Activated CD4-positive, alpha-beta memory T cell treated with anti-CD3 and anti-CD28 coated beads, Interleukin-2, amount 10 ng/mL, durations not matched to agents 7 days and 5 days (primary cell): ENCODE data around the gene EIF4B. TPM values are rescaled to one million over a fixed set of nuclear protein-coding genes. Genes with fewer than 3 reads are reported as not detected.

Experiments used
- CTCF ChIA-PET: fragments of 350-600 bp; sonication (Branson Sonifier 250); formaldehyde crosslinking; loops from one replicate; lab custom pipeline; 2021; ENCODE audit warnings: antibody characterized with exemption, inconsistent platforms; lab: Charles Lee
- POLR2A ChIA-PET: fragments of 350-600 bp; sonication (Branson Sonifier 250); formaldehyde crosslinking; loops from one replicate; lab custom pipeline; 2021; ENCODE audit warnings: antibody characterized with exemption; lab: Charles Lee
- DNase-seq: peaks from one replicate; pipeline ENCODE4 v3.0.0-alpha.2; 2020
- H3K27ac Mint-ChIP-seq: one replicate; pipeline ENCODE4 v1.8.0; 2021; ENCODE audit warnings: mild to moderate bottlenecking, mixed read lengths
- H3K27me3 Mint-ChIP-seq: one replicate; pipeline ENCODE4 v1.8.0; 2021; ENCODE audit warnings: mixed read lengths
- H3K36me3 Mint-ChIP-seq: one replicate; pipeline ENCODE4 v1.8.0; 2021; ENCODE audit warnings: low read depth, mixed read lengths
- H3K4me1 Mint-ChIP-seq: one replicate; pipeline ENCODE4 v1.8.0; 2021; ENCODE audit warnings: mixed read lengths
- H3K4me3 Mint-ChIP-seq: one replicate; pipeline ENCODE4 v1.8.0; 2021; ENCODE audit warnings: mild to moderate bottlenecking, mixed read lengths
- H3K9me3 Mint-ChIP-seq: one replicate; pipeline ENCODE4 v1.8.0; 2021; ENCODE audit warnings: mixed read lengths
- total RNA-seq, 2 experiments: library from RNA; stranded (reverse); gene quantifications; one replicate each; pipeline ENCODE4 v1.2.3, GENCODE V29; 2021

The EIF4B gene
- total RNA-seq, 2 experiments from 2014 or later, result 303 to 311 TPM

DNA sequence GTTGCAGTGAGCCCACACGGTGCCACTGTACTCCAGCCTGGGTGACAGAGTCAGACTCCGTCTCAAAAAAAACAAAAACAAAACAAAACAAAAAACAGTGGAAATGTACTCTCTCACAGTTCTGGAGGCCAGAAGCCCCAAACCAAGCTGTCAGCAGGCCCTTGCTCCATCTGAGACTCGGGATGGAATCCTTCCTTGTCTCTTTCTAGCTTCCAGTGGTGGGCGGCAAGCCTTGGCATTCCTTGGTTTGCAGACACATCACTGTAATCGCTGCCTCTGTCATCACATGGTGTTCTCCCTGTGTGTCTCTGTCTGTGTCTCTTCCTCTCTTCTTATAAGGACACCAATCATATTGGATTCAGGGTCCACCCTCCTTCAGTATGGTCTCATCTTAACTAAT lies 50.0 kb downstream of the EIF4B start:
- ChIA-PET CTCF (interaction anchor here (1.3 to 5.3 kb wide), 2 partner anchors 9 to 10 kb away, joined by 3 to 47 read pairs; no protein-coding TSS in a partner anchor), POLR2A (interaction anchor here (1.5 kb wide), 1 partner anchor 47 kb away, joined by 4 read pairs; the partner anchor contains the start of gene SOAT2)
- DNase-seq, result no peak
- no peak overlapping the region for H3K4me3 Mint-ChIP-seq
- no peak overlapping the region for H3K27ac Mint-ChIP-seq
- no peaks in the 10 kb centered on the region for H3K9me3 Mint-ChIP-seq
- H3K36me3 Mint-ChIP-seq, result no peaks in the 10 kb centered on the region
- peaks cover 14% of the 10 kb centered on the region for H3K4me1 Mint-ChIP-seq
- no peaks in the 10 kb centered on the region for H3K27me3 Mint-ChIP-seq

GRCh38 chr12:53056901-53057300 lies 50.6 kb downstream of the EIF4B start:
- POLR2A ChIA-PET, result interaction anchor here (1.0 to 1.5 kb wide), 3 partner anchors 9 to 46 kb away, joined by 4 to 5 read pairs (median 4); partner anchors contain the start of gene SOAT2
- Mint-ChIP-seq H3K4me3 (no peak overlapping the region), H3K9me3 (no peaks in the 10 kb centered on the region), H3K4me1 (peaks cover 14% of the 10 kb centered on the region), H3K27me3 (no peaks in the 10 kb centered on the region), H3K36me3 (no peaks in the 10 kb centered on the region), H3K27ac (no peak overlapping the region)
- CTCF ChIA-PET, result interaction anchor here (1.1 to 5.3 kb wide), 2 partner anchors 9 kb away, joined by 5 to 47 read pairs; no protein-coding TSS in a partner anchor
- DNase-seq, result no peak

- Mint-ChIP-seq H3K27me3 (no peaks in the 10 kb centered on the region), H3K4me3 (no peak overlapping the region), H3K36me3 (no peaks in the 10 kb centered on the region), H3K27ac (no peak overlapping the region), H3K9me3 (no peaks in the 10 kb centered on the region), H3K4me1 (peaks cover 14% of the 10 kb centered on the region)
- POLR2A ChIA-PET, result interaction anchor here (1.0 to 2.0 kb wide), 3 partner anchors 8 to 28 kb away, joined by 4 to 5 read pairs (median 5); no protein-coding TSS in a partner anchor
- DNase-seq, result no peak
- CTCF ChIA-PET, result interaction anchor here (0.6 to 5.3 kb wide), 4 partner anchors 8 to 21 kb away, joined by 3 to 47 read pairs (median 4); partner anchors contain the start of gene SPRYD3
These were observed 51.7 kb downstream of the EIF4B start for GRCh38 chr12:53057816-53058500.

DNA sequence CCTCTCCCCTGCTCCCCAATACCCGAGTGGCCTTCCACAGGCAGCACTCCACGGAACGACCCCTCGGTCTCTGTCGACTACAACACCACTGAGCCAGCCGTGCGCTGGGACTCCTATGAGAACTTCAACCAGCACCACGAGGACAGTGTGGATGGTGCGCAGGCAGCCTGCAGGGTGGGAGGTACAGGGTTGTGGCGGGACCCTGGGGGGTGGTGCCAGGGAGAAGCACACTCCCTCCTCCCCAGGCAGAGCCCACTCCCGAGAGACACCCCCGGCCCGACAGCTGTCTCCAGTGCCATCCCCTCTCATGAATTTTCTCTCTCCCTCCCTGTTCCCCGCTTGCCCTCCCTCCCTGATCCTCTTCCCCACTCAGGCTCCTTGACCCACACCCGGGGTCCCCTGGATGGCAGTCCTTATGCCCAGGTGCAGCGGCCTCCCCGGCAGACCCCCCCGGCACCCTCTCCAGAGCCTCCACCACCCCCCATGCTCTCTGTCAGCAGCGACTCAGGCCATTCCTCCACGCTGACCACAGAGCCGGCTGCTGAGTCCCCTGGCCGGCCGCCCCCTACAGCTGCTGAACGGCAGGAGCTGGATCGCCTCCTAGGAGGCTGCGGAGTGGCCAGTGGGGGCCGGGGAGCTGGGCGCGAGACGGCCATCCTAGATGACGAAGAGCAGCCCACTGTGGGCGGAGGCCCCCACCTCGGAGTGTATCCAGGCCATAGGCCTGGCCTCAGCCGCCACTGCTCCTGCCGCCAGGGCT lies 52.6 kb downstream of the EIF4B start:
- Mint-ChIP-seq H3K27ac (no peak overlapping the region), H3K27me3 (no peaks in the 10 kb centered on the region), H3K36me3 (peaks cover under 1% of the 10 kb centered on the region), H3K4me1 (peaks cover 10% of the 10 kb centered on the region), H3K4me3 (no peak overlapping the region), H3K9me3 (no peaks in the 10 kb centered on the region)
- ChIA-PET POLR2A (interaction anchor here (2.0 kb wide), 1 partner anchor 11 kb away, joined by 5 read pairs; no protein-coding TSS in a partner anchor), CTCF (no interaction called here)
- DNase-seq, result no peak

DNA sequence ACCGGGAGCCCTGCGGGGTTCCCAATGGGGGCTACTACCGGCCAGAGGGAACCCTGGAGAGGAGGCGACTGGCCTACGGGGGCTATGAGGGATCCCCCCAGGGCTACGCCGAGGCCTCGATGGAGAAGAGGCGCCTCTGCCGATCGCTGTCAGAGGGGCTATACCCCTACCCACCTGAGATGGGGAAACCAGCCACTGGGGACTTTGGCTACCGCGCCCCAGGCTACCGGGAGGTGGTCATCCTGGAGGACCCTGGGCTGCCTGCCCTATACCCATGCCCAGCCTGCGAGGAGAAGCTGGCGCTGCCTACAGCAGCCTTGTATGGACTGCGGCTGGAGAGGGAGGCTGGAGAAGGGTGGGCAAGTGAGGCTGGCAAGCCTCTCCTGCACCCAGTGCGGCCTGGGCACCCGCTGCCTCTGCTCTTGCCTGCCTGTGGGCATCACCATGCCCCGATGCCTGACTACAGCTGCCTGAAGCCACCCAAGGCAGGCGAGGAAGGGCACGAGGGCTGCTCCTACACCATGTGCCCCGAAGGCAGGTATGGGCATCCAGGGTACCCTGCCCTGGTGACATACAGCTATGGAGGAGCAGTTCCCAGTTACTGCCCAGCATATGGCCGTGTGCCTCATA lies 53.3 kb downstream of the EIF4B start:
- DNase-seq, result no peak
- Mint-ChIP-seq H3K27ac (no peak overlapping the region), H3K9me3 (no peaks in the 10 kb centered on the region), H3K4me1 (peaks cover 5% of the 10 kb centered on the region), H3K4me3 (no peak overlapping the region), H3K36me3 (peaks cover 4% of the 10 kb centered on the region), H3K27me3 (no peaks in the 10 kb centered on the region)
- POLR2A ChIA-PET, result interaction anchor here (0.9 kb wide), 1 partner anchor 11 kb away, joined by 3 read pairs; no protein-coding TSS in a partner anchor
- CTCF ChIA-PET, result interaction anchor here (0.6 kb wide), 1 partner anchor 686 kb away, joined by 3 read pairs; no protein-coding TSS in a partner anchor

- H3K36me3 Mint-ChIP-seq, result peaks cover 11% of the 10 kb centered on the region
- CTCF ChIA-PET, result interaction anchor here (0.6 kb wide), 1 partner anchor 687 kb away, joined by 3 read pairs; no protein-coding TSS in a partner anchor
- DNase-seq, result no peak
These were observed 53.9 kb downstream of the EIF4B start for GRCh38 chr12:53060064-53060720.

GRCh38 chr12:53060721-53061276 lies 54.5 kb downstream of the EIF4B start:
- Mint-ChIP-seq H3K9me3 (no peaks in the 10 kb centered on the region), H3K27me3 (no peaks in the 10 kb centered on the region), H3K36me3 (peaks cover 17% of the 10 kb centered on the region), H3K27ac (no peak overlapping the region), H3K4me1 (peaks cover under 1% of the 10 kb centered on the region), H3K4me3 (no peak overlapping the region)
- no peak for DNase-seq
- POLR2A ChIA-PET, result interaction anchor here (0.9 to 1.7 kb wide), 2 partner anchors 17 to 42 kb away, joined by 3 to 8 read pairs; partner anchors contain the start of gene SOAT2
- CTCF ChIA-PET, result no interaction called here

More at GRCh38 chr12:53060064-53060720, 53.9 kb downstream of the EIF4B start:
- Mint-ChIP-seq H3K9me3 (no peaks in the 10 kb centered on the region), H3K27ac (no peak overlapping the region), H3K27me3 (no peaks in the 10 kb centered on the region), H3K4me3 (no peak overlapping the region), H3K4me1 (peaks cover 2% of the 10 kb centered on the region)
- POLR2A ChIA-PET, result interaction anchor here (0.9 kb wide), 2 partner anchors 11 to 17 kb away, joined by 3 read pairs; no protein-coding TSS in a partner anchor

GRCh38 chr12:53061404-53062010 lies 55.3 kb downstream of the EIF4B start:
- Mint-ChIP-seq H3K36me3 (peaks cover 24% of the 10 kb centered on the region), H3K4me3 (no peak overlapping the region), H3K9me3 (no peaks in the 10 kb centered on the region), H3K27me3 (no peaks in the 10 kb centered on the region), H3K27ac (no peak overlapping the region), H3K4me1 (peaks cover 8% of the 10 kb centered on the region)
- CTCF ChIA-PET, result interaction anchor here (0.9 to 9.4 kb wide), 3 partner anchors 16 to 38 kb away, joined by 3 to 236 read pairs (median 4); partner anchors contain the start of genes IGFBP6 and SOAT2
- no peak for DNase-seq
- POLR2A ChIA-PET, result interaction anchor here (1.7 to 8.4 kb wide), 2 partner anchors 37 to 41 kb away, joined by 8 to 45 read pairs; partner anchors contain the start of genes IGFBP6 and SOAT2

- H3K4me3 Mint-ChIP-seq, result no peak overlapping the region
- POLR2A ChIA-PET, result interaction anchor here (0.6 to 8.4 kb wide), 5 partner anchors 14 to 40 kb away, joined by 3 to 45 read pairs (median 3); partner anchors contain the start of genes IGFBP6, SOAT2 and SPRYD3
These were observed 56.0 kb downstream of the EIF4B start for GRCh38 chr12:53062011-53062961.

DNA sequence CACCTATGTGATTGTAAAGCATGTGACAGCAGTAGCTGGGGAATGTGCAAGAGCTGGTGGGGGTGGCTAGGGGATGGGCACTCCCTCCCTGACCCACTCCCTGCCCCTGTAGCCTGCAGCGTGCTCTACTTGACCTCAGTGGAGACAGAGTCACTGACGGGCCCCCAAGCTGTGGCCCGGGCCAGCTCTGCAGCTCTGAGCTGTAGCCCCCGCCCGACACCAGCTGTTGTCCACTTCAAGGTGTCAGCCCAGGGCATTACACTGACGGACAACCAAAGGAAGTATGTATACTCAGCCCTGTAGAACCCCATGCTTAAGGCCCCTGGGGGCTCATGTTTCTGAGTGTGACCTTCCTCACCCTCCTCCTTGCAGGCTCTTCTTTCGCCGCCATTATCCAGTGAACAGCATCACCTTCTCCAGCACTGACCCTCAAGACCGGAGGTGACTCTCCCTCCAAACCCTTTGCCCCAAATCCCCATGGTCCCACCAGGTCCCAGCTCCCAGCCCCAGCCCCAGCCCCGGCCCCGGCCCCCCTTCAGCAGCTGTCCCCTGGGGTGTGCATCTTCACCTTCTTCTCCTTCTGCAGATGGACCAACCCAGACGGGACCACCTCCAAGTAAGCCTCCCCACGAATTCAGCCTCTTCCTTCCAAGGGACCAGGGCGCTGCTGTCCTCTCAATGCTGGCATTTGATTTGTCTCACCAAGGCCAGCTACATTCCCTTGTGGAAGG lies 56.9 kb downstream of the EIF4B start:
- Mint-ChIP-seq H3K27me3 (no peaks in the 10 kb centered on the region), H3K27ac (no peak overlapping the region), H3K4me3 (no peak overlapping the region), H3K36me3 (peaks cover 28% of the 10 kb centered on the region), H3K9me3 (no peaks in the 10 kb centered on the region), H3K4me1 (peaks cover 9% of the 10 kb centered on the region)
- DNase-seq, result no peak
- ChIA-PET CTCF (interaction anchor here (0.5 to 9.4 kb wide), 3 partner anchors 8 to 1243 kb away, joined by 3 to 236 read pairs (median 47); partner anchors contain the start of genes IGFBP6 and SOAT2), POLR2A (interaction anchor here (0.7 to 8.4 kb wide), 5 partner anchors 9 to 39 kb away, joined by 3 to 45 read pairs (median 3); partner anchors contain the start of gene IGFBP6)

More at GRCh38 chr12:53062011-53062961, 56.0 kb downstream of the EIF4B start:
- H3K9me3 Mint-ChIP-seq, result no peaks in the 10 kb centered on the region
- H3K27ac Mint-ChIP-seq, result no peak overlapping the region
- H3K4me1 Mint-ChIP-seq, result peaks cover 9% of the 10 kb centered on the region
- H3K27me3 Mint-ChIP-seq, result no peaks in the 10 kb centered on the region
- peaks cover 28% of the 10 kb centered on the region for H3K36me3 Mint-ChIP-seq
- no peak for DNase-seq
- CTCF ChIA-PET, result interaction anchor here (0.5 to 9.4 kb wide), 4 partner anchors 15 to 1244 kb away, joined by 3 to 236 read pairs (median 4); partner anchors contain the start of genes IGFBP6 and SOAT2
